Right kidney (tissue), 1 donor: ENCODE measurements around the gene SSTR3.

Experiments used
- DNase-seq: peaks from one replicate; pipeline ENCODE4 v3.0.0-alpha.2; 2016

SSTR3 gene

GRCh38 chr22:37196539-37197450, 15.5 kb downstream of the SSTR3 start:
- DNase-seq: no peak

GRCh38 chr22:37195921-37196320, 16.4 kb downstream of the SSTR3 start:
- DNase-seq: no peak

GRCh38 chr22:37194750-37195149, 17.5 kb downstream of the SSTR3 start:
- DNase-seq: no peak

GRCh38 chr22:37193629-37194191, 18.6 kb downstream of the SSTR3 start:
- no peak for DNase-seq

- DNase-seq: no peak
Measured at GRCh38 chr22:37192741-37193140, 19.5 kb downstream of the SSTR3 start.

GRCh38 chr22:37192204-37192603, 20.1 kb downstream of the SSTR3 start:
- DNase-seq: no peak

- no peak for DNase-seq
Measured at GRCh38 chr22:37190262-37190780, 22.0 kb downstream of the SSTR3 start.

GRCh38 chr22:37188901-37189466, 23.3 kb downstream of the SSTR3 start:
- DNase-seq: no peak

- DNase-seq: peak; percentile 94
Measured at GRCh38 chr22:37187891-37188761, 24.2 kb downstream of the SSTR3 start, which contains the start of gene C1QTNF6. Gene C1QTNF6 (minus strand): TSS chr22:37188247. CDS start chr22:37188213, 34 bp downstream.

- DNase-seq: no peak
Measured at GRCh38 chr22:37187552-37187890, 24.8 kb downstream of the SSTR3 start.

GRCh38 chr22:37186997-37187522, 25.2 kb downstream of the SSTR3 start:
- no peak for DNase-seq

- DNase-seq: peak; percentile 44
Measured at GRCh38 chr22:37186228-37186996, 25.9 kb downstream of the SSTR3 start.

GRCh38 chr22:37185646-37186227, 26.5 kb downstream of the SSTR3 start:
- no peak for DNase-seq

GRCh38 chr22:37184816-37185541, 27.3 kb downstream of the SSTR3 start:
- DNase-seq: no peak

- no peak for DNase-seq
Measured at GRCh38 chr22:37184380-37184755, 27.9 kb downstream of the SSTR3 start.

- no peak for DNase-seq
Measured at GRCh38 chr22:37183432-37184379, 28.6 kb downstream of the SSTR3 start.

- no peak for DNase-seq
Measured at GRCh38 chr22:37182949-37183245, 29.4 kb downstream of the SSTR3 start.

- no peak for DNase-seq
Measured at GRCh38 chr22:37182101-37182948, 30.0 kb downstream of the SSTR3 start.
